ENCODE data around the gene KCNIP2. TPM values are rescaled to one million over a fixed set of nuclear protein-coding genes. Genes with fewer than 3 reads are reported as not detected.

The KCNIP2 gene
- total RNA-seq, 1 experiment from 2014 or later: 8.5 TPM

- TF ChIP-seq, protein P1, sequence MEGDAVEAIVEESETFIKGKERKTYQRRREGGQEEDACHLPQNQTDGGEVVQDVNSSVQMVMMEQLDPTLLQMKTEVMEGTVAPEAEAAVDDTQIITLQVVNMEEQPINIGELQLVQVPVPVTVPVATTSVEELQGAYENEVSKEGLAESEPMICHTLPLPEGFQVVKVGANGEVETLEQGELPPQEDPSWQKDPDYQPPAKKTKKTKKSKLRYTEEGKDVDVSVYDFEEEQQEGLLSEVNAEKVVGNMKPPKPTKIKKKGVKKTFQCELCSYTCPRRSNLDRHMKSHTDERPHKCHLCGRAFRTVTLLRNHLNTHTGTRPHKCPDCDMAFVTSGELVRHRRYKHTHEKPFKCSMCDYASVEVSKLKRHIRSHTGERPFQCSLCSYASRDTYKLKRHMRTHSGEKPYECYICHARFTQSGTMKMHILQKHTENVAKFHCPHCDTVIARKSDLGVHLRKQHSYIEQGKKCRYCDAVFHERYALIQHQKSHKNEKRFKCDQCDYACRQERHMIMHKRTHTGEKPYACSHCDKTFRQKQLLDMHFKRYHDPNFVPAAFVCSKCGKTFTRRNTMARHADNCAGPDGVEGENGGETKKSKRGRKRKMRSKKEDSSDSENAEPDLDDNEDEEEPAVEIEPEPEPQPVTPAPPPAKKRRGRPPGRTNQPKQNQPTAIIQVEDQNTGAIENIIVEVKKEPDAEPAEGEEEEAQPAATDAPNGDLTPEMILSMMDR (IDR thresholded peaks at IDR 0.05 in 2 of 3, conservative IDR thresholded peaks at IDR 0.05 in 1 of 3; ENCODE audit: borderline replicate concordance in 1 of 3, insufficient read depth in 1 of 3, low read depth in 2 of 3, low read length in 2 of 3): no peak
- no peak for TF ChIP-seq SIN3A (IDR thresholded peaks at IDR 0.05; ENCODE audit: low read depth)
These were observed 31.6 kb upstream of the KCNIP2 start (continued) for GRCh38 chr10:101875068-101875688.

DNA sequence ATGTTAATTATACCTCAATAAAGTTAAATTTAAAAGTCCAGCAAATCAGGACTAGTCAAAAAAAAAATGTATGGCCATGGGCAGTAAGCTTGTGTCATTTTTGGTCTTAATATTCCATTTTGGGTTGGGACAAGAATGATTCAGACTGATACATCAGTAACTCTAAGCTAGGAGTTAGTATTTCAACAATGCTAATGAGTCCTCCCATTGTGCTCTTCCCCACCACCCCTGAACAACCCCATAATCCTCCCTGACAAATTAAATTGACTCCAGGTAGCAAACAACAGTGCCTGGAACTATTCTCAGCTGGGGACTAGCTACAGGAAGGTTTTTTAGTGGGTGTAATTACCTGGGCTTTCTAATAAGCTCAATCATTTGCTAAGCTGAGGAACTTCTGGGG, 30.7 kb upstream of the KCNIP2 start:
- Histone ChIP-seq H3K79me2 (ENCODE audit: insufficient read depth, low read length) (no peaks in the 10 kb centered on the region), H3K27ac (ENCODE audit: low read depth, low read length) (no peak overlapping the region), H3K9ac (ENCODE audit: low read length) (no peak overlapping the region), H3K27me3 (ENCODE audit: insufficient read depth, low read length) (no peaks in the 10 kb centered on the region), H3K9me2 (ENCODE audit: insufficient read depth) (no peaks in the 10 kb centered on the region), H4K20me1 (ENCODE audit: insufficient read depth) (no peaks in the 10 kb centered on the region), H3K4me3 (replicated peaks in 1 of 2; ENCODE audit: low read depth in 1 of 2, low read length in 2 of 2) (no peak overlapping the region), H3K4me2 (ENCODE audit: low read length) (no peak overlapping the region), H3K4me1 (ENCODE audit: control insufficient read depth in 1 of 2, insufficient read depth in 2 of 2, low read length in 2 of 2) (no peaks in the 10 kb centered on the region), H3K36me3 (ENCODE audit: control insufficient read depth in 1 of 2, insufficient read depth in 2 of 2, low read length in 2 of 2) (no peaks in the 10 kb centered on the region), H3K9me3 (ENCODE audit: control insufficient read depth in 1 of 2, insufficient read depth in 1 of 2, low read depth in 1 of 2, low read length in 2 of 2) (no peaks in the 10 kb centered on the region), H2AFZ (ENCODE audit: low read depth, low read length, poor library complexity, severe bottlenecking) (no peak overlapping the region)
- no TSS peak for BruUV-seq (replicated peaks)
- ChIA-PET CTCF (interaction anchor here (1.0 to 1.3 kb wide), 3 partner anchors 16 to 136 kb away, joined by 3 to 4 read pairs (median 4); no protein-coding TSS in a partner anchor), POLR2A (no interaction called here), RAD21 (ENCODE audit: low non-redundant PET in 1 of 2, low total read pairs in 2 of 2, uncharacterized antibody in 2 of 2, unreplicated experiment in 2 of 2) (no interaction called here)
- intact Hi-C loops (cut with micrococcal nuclease): no loop called here
- DNase-seq (ENCODE audit: low read depth, low spot score) (no peak), ATAC-seq (no peak)
- no peak for TF ChIP-seq ATF3 (IDR thresholded peaks at IDR 0.05)
- TF ChIP-seq JUND (IDR thresholded peaks at IDR 0.05): no peak

DNA sequence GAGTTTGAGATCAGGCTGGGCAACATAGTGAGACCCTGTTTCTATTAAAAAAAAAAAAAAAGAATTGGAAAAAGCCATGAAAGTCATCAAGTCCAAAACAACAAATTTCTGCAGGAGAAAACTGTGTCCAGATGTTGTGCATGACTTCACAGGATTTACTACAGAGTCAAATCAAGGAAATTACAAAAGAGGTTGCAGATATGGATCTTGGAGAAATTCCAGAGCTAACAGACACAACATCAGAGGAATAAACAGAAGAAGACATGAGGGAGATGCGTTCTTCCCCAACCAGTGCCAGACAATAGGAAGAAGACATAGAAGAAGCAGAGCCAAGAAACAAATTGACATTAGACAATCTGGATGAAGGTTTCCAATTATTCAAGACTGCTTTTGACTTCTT, 24.3 kb upstream of the KCNIP2 start:
- ChIA-PET POLR2A (no interaction called here), CTCF (no interaction called here), RAD21 (ENCODE audit: low non-redundant PET in 1 of 2, low total read pairs in 2 of 2, uncharacterized antibody in 2 of 2, unreplicated experiment in 2 of 2) (no interaction called here)
- DNase-seq (ENCODE audit: low read depth, low spot score) (no peak), ATAC-seq (no peak)
- H3K27ac ChIP-seq (ENCODE audit: low read depth, low read length): no peak overlapping the region
- H2AFZ ChIP-seq (ENCODE audit: low read depth, low read length, poor library complexity, severe bottlenecking): no peak overlapping the region
- H4K20me1 ChIP-seq (ENCODE audit: insufficient read depth): no peaks in the 10 kb centered on the region
- no peak overlapping the region for H3K9ac ChIP-seq (ENCODE audit: low read length)
- intact Hi-C loops (cut with micrococcal nuclease): no loop called here
- no peak overlapping the region for H3K4me3 ChIP-seq (replicated peaks in 1 of 2; ENCODE audit: low read depth in 1 of 2, low read length in 2 of 2)
- H3K36me3 ChIP-seq (ENCODE audit: control insufficient read depth in 1 of 2, insufficient read depth in 2 of 2, low read length in 2 of 2): no peaks in the 10 kb centered on the region
- no peaks in the 10 kb centered on the region for H3K9me2 ChIP-seq (ENCODE audit: insufficient read depth)
- H3K9me3 ChIP-seq (ENCODE audit: control insufficient read depth in 1 of 2, insufficient read depth in 1 of 2, low read depth in 1 of 2, low read length in 2 of 2): no peaks in the 10 kb centered on the region
- H3K4me1 ChIP-seq (ENCODE audit: control insufficient read depth in 1 of 2, insufficient read depth in 2 of 2, low read length in 2 of 2): no peaks in the 10 kb centered on the region
- H3K4me2 ChIP-seq (ENCODE audit: low read length): no peak overlapping the region
- H3K79me2 ChIP-seq (ENCODE audit: insufficient read depth, low read length): no peaks in the 10 kb centered on the region
- no TSS peak for BruUV-seq (replicated peaks)
- H3K27me3 ChIP-seq (ENCODE audit: insufficient read depth, low read length): no peaks in the 10 kb centered on the region
- TF ChIP-seq ELF1 (IDR thresholded peaks at IDR 0.05; ENCODE audit: borderline replicate concordance, low read depth): no peak
- no peak for TF ChIP-seq FOSL1 (IDR thresholded peaks at IDR 0.05; ENCODE audit: low read depth)
- TF ChIP-seq YY1 (IDR thresholded peaks at IDR 0.05; ENCODE audit: extremely low read depth, insufficient replicate concordance, low read depth, low read length): no peak
- no peak for TF ChIP-seq SIN3A (IDR thresholded peaks at IDR 0.05; ENCODE audit: low read depth)
- TF ChIP-seq, protein P2, sequence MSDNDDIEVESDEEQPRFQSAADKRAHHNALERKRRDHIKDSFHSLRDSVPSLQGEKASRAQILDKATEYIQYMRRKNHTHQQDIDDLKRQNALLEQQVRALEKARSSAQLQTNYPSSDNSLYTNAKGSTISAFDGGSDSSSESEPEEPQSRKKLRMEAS (IDR thresholded peaks at IDR 0.05): no peak
- TF ChIP-seq ZFX (IDR thresholded peaks at IDR 0.05): no peak
- TF ChIP-seq JUND (IDR thresholded peaks at IDR 0.05): no peak
- TF ChIP-seq EZH2phosphoT487 (IDR thresholded peaks at IDR 0.05; ENCODE audit: borderline replicate concordance): no peak
- TF ChIP-seq ATF3 (IDR thresholded peaks at IDR 0.05): no peak
- TF ChIP-seq CBX3 (IDR thresholded peaks at IDR 0.05; ENCODE audit: low read depth): no peak
- TF ChIP-seq EZH2 (IDR thresholded peaks at IDR 0.05): no peak
- no peak for TF ChIP-seq POLR2AphosphoS5 (IDR thresholded peaks at IDR 0.05; ENCODE audit: low read depth, low read length)
- TF ChIP-seq EGR1 (IDR thresholded peaks at IDR 0.05; ENCODE audit: low read depth): no peak
- TF ChIP-seq SP1 (IDR thresholded peaks at IDR 0.05; ENCODE audit: low read depth): no peak
- no peak for TF ChIP-seq RAD21 (IDR thresholded peaks at IDR 0.05; ENCODE audit: low read depth)
- no peak for TF ChIP-seq ZNF274 (IDR thresholded peaks at IDR 0.05; ENCODE audit: low read depth, low read length)
- no peak for TF ChIP-seq POLR2A (IDR thresholded peaks at IDR 0.05; ENCODE audit: borderline replicate concordance, extremely low read depth, insufficient read depth, insufficient read length)
- TF ChIP-seq CEBPB (IDR thresholded peaks at IDR 0.05; ENCODE audit: low read depth): no peak

All from HCT116 (cell line).